Heart right ventricle (tissue), 16 donors: ENCODE measurements around the gene DCLRE1C. TPM values are rescaled to one million over a fixed set of nuclear protein-coding genes. Genes with fewer than 3 reads are reported as not detected.
A peak's percentile ranks its signal among the peaks of the same experiment; 100 is the strongest.

Source experiments
- ATAC-seq, 8 donors: fragments of 200-7000 bp; cut with Tn5 transposase; one replicate each; pipeline ENCODE4 v1.9.1; 2020; ENCODE audit warnings: mild to moderate bottlenecking in 8 of 8, moderate library complexity in 8 of 8, moderate number of reproducible peaks in 1 of 8
- DNase-seq, 2 donors: peaks; one replicate each; pipeline ENCODE4 v3.0.0-alpha.2; 2020
- H3K27ac ChIP-seq, 10 donors: fragments of 200-600 bp; sonication (generic) in 2 of 10; one replicate each; pipeline versions ENCODE4 v1.5.0 to v1.8.0; 2020 to 2022; ENCODE audit warnings: mild to moderate bottlenecking in 3 of 10
- H3K27me3 ChIP-seq, 7 donors: fragments of 200-600 bp; one replicate each; pipeline ENCODE4 v1.8.0; 2021 to 2022; ENCODE audit warnings: mild to moderate bottlenecking in 2 of 7
- H3K36me3 ChIP-seq, 9 donors: fragments of 200-600 bp; sonication (generic) in 1 of 9; one replicate each; pipeline versions ENCODE4 v1.5.0 to v1.8.0; 2020 to 2022; ENCODE audit warnings: mild to moderate bottlenecking in 2 of 9
- H3K4me1 ChIP-seq, 9 donors: fragments of 200-600 bp; sonication (generic) in 1 of 9; one replicate each; pipeline versions ENCODE4 v1.5.0 to v1.8.0; 2020 to 2022; ENCODE audit warnings: mild to moderate bottlenecking in 4 of 9
- H3K4me3 ChIP-seq, 10 donors: fragments of 200-600 bp; sonication (generic) in 2 of 10; one replicate each; pipeline versions ENCODE4 v1.5.0 to v1.8.0; 2020 to 2022; ENCODE audit warnings: mild to moderate bottlenecking in 7 of 10, moderate library complexity in 2 of 10
- H3K9me3 ChIP-seq, 11 donors: fragments of 200-600 bp in 10 of 11; sonication (generic) in 2 of 11; one replicate each; pipeline versions ENCODE4 v1.5.0 to v1.8.0; 2013 to 2022; ENCODE audit warnings: mild to moderate bottlenecking in 2 of 11, control low read depth in 1 of 11, moderate library complexity in 1 of 11
- CTCF ChIP-seq, 9 donors: fragments of 200-600 bp; sonication (generic) in 2 of 9; IDR thresholded peaks; one replicate each; pipeline versions ENCODE4 v1.5.0 to v1.8.0; 2021 to 2022; ENCODE audit warnings: antibody characterized with exemption in 9 of 9, mild to moderate bottlenecking in 5 of 9, moderate library complexity in 1 of 9
- WGBS, 2 donors: extraction: QIAGEN DNeasy Blood & Tissue Kit; methylation state at CpG; one replicate each; pipeline ENCODE4 v1.1.7; 2013; ENCODE audit warnings: inconsistent platforms in 1 of 2; 5-methylcytosine and 5-hydroxymethylcytosine counted together
- intact Hi-C, 10 donors: fragments of 100-400 bp; cut with DNase I; formaldehyde crosslinking; loops; one replicate each; pipeline versions ENCODE4 v1.11.1 to v1.14.2; 2022
- polyA plus RNA-seq, 2 donors: library from polyadenylated mRNA; stranded (reverse); fragments of 200-250 nt; gene quantifications; one replicate each; pipeline ENCODE4 v1.2.3, GENCODE V29; 2013
- total RNA-seq, 10 donors: library from RNA; stranded (reverse); fragmentation: NEBNext Ultra II Directional in 3 of 10; extraction: Animal tissue kit (Norgen Biotek cat#: 25700) in 3 of 10; gene quantifications; one replicate each; pipeline versions ENCODE4 v1.2.1 to v1.2.4, GENCODE V29; 2021 to 2023
- donor health status: Arrhythmogenic right ventricular cardiomyopathy.
- donor health status: ischemic (EF 13 %, LVEDD 7.1; RV severe dilation, severe dysfunction).
- donor health status: healthy with polysubstance abuse.
- donor health status: DM: no; HTN: yes; CAD: no.
- donor health status: DM: no; HTN: no; CAD: no.
- donor health status: ischemic (EF 25% LVEDD 6.9; RV normal size, moderate dysfunction).
- donor health status: ischemic (EF 25% LVEDD 5.7; RV mildly dilated, moderate dysfunction).
- donor health status: healthy.
- donor health status: DM: yes; HTN: yes; CAD: no.
- donor health status: Ischemic cardiomyopathy.
- donor health status: ischemic (EF 35%, LVEDD 5.7; RV mildly dilated, moderate dysfunction).
- donor health status: nonischemic (EF 11% LVEDD 7.7; RV severe dilation, severe dysfunction).
- donor health status: DM: yes; HTN: yes; CAD: no.
- donor health status: PGD.
- donor health status: ischemic (EF 29% LVEDD 5.4; RV normal size, mild dysfunction).
- donor health status: nonischemic (EF 23%, LVEDD 6.1; RV moderate dilation, normal function).

The DCLRE1C gene
- total and polyA plus RNA-seq, 12 donors: 1.6 to 4.2 (median 3.4) TPM

- DNase-seq (no peak), ATAC-seq (no peak)
- H3K36me3 ChIP-seq: peaks cover 0 to 5% (median 0%) of the 10 kb centered on the region in 9 donors
- intact Hi-C loops: loop anchor here in 1 of 10 donors (10.0 kb wide), 1 partner anchor 65 kb away; the partner anchor contains the start of genes DCLRE1C and MEIG1
- peak in 3 of 9 donors; percentile 5 to 22 (median 8) for TF ChIP-seq CTCF (IDR thresholded peaks at IDR 0.05)
- 76 to 80% methylated on average over 2 of the region's 2 CpGs for WGBS, 2 donors
- no peak overlapping the region for H3K27ac ChIP-seq
- no peaks in the 10 kb centered on the region for H3K27me3 ChIP-seq
- H3K4me3 ChIP-seq: no peak overlapping the region
- H3K9me3 ChIP-seq: no peaks in the 10 kb centered on the region
- no peaks in the 10 kb centered on the region for H3K4me1 ChIP-seq
Measured at GRCh38 chr10:14889318-14889717, 64.6 kb downstream of the DCLRE1C start.

- peaks cover 0 to 5% (median 0%) of the 10 kb centered on the region in 9 donors for H3K36me3 ChIP-seq
- intact Hi-C loops: loop anchor here in 1 of 10 donors (10.0 kb wide), 1 partner anchor 71 kb away; the partner anchor contains the start of genes DCLRE1C and MEIG1
- WGBS, 2 donors: 93 to 94% methylated on average over 3 of the region's 3 CpGs
- peaks cover 0 to 16% (median 12%) of the 10 kb centered on the region in 9 donors for H3K4me1 ChIP-seq
- no peak for ATAC-seq
- no peak for TF ChIP-seq CTCF (IDR thresholded peaks at IDR 0.05)
- DNase-seq: no peak
- H3K27ac ChIP-seq: no peak overlapping the region
- H3K9me3 ChIP-seq: no peaks in the 10 kb centered on the region
- H3K4me3 ChIP-seq: no peak overlapping the region
- no peaks in the 10 kb centered on the region for H3K27me3 ChIP-seq
Measured at GRCh38 chr10:14884082-14884481, 69.8 kb downstream of the DCLRE1C start.

GRCh38 chr10:14880229-14880628 is 73.7 kb downstream of the DCLRE1C start:
- Histone ChIP-seq H3K4me1 (peaks cover 0 to 36% (median 28%) of the 10 kb centered on the region in 9 donors), H3K27me3 (no peaks in the 10 kb centered on the region), H3K9me3 (no peaks in the 10 kb centered on the region), H3K27ac (no peak overlapping the region), H3K36me3 (peaks cover 0 to under 1% (median 0%) of the 10 kb centered on the region in 9 donors), H3K4me3 (peak overlapping the region in 4 of 10 donors; percentile 77 to 95 (median 85))
- ATAC-seq: no peak
- no peak for DNase-seq
- intact Hi-C loops: loop anchor here in 1 of 10 donors (10.0 kb wide), 1 partner anchor 75 kb away; the partner anchor contains the start of genes DCLRE1C and MEIG1
- no peak for TF ChIP-seq CTCF (IDR thresholded peaks at IDR 0.05)
- WGBS, 2 donors: 58 to 68% methylated on average over 7 of the region's 7 CpGs

GRCh38 chr10:14879928-14880193 is 74.0 kb downstream of the DCLRE1C start:
- WGBS, 2 donors: 4 to 8% methylated on average over 5 of the region's 5 CpGs
- ATAC-seq: no peak

More at GRCh38 chr10:14879928-14880193, 74.0 kb downstream of the DCLRE1C start:
- Histone ChIP-seq H3K27me3 (no peaks in the 10 kb centered on the region), H3K4me3 (peak overlapping the region in 9 of 10 donors; percentile 68 to 96 (median 84)), H3K36me3 (no peaks in the 10 kb centered on the region), H3K4me1 (peaks cover 0 to 38% (median 30%) of the 10 kb centered on the region in 9 donors), H3K9me3 (no peaks in the 10 kb centered on the region), H3K27ac (no peak overlapping the region)
- intact Hi-C loops: loop anchor here in 9 of 10 donors (2.0 to 10.0 kb wide), 8 partner anchors 38 to 225 kb away; partner anchors contain the start of genes CDNF (in 8 of the 9), HSPA14 (in 8 of the 9), MSANTD7 (in 8 of the 9) and MEIG1 (in 4 of the 9)
- no peak for TF ChIP-seq CTCF (IDR thresholded peaks at IDR 0.05)
- DNase-seq: no peak
